Kidney glomerular epithelial cell (primary cell): ENCODE results near the gene C1orf35.

ENCODE experiments used
- DNase-seq: peaks from one replicate; lab custom pipeline; 2025; lab: John Stamatoyannopoulos, UW

C1orf35 gene

GRCh38 chr1:228063251-228064191 is 39.6 kb downstream of the C1orf35 start:
- no peak for DNase-seq

- no peak for DNase-seq
Observed at GRCh38 chr1:228062812-228063211, 40.3 kb downstream of the C1orf35 start.

- DNase-seq = no peak
Observed at GRCh38 chr1:228062085-228062791, 40.9 kb downstream of the C1orf35 start.

DNA sequence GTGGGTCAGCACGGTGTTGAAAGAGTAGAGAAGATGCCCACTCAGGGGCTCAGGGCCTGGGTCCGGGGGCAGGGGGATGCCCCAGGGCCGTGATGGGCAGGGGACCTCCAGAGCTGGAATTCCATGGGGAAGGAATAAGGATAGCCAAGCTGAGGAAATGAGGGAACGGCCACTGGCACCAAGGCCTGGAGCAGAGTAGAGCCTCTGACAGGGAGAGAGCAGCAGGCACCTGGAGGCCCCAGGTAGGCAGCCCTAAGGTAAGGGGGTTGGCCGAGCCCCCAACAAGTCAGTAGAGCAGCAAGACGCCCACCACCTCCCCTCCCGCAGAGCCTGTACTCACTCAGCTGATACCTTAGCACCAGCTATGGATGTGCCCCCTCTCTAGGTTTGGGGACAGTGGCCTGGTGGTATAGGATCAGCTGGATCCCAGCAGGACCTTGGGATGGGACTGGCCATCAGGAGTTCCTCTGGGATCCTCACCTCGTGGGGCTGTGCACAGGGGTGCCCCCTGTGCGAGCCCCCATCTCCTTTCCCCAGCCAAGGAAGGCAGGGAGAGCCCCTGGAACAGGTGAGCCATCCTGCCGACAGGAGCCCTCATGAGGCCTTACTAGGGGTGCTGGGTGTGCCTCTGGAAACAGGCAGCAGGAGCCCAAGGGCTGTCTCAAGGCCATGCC is 41.6 kb downstream of the C1orf35 start:
- no peak for DNase-seq

GRCh38 chr1:228060458-228061190 is 42.5 kb downstream of the C1orf35 start:
- DNase-seq = no peak

DNA sequence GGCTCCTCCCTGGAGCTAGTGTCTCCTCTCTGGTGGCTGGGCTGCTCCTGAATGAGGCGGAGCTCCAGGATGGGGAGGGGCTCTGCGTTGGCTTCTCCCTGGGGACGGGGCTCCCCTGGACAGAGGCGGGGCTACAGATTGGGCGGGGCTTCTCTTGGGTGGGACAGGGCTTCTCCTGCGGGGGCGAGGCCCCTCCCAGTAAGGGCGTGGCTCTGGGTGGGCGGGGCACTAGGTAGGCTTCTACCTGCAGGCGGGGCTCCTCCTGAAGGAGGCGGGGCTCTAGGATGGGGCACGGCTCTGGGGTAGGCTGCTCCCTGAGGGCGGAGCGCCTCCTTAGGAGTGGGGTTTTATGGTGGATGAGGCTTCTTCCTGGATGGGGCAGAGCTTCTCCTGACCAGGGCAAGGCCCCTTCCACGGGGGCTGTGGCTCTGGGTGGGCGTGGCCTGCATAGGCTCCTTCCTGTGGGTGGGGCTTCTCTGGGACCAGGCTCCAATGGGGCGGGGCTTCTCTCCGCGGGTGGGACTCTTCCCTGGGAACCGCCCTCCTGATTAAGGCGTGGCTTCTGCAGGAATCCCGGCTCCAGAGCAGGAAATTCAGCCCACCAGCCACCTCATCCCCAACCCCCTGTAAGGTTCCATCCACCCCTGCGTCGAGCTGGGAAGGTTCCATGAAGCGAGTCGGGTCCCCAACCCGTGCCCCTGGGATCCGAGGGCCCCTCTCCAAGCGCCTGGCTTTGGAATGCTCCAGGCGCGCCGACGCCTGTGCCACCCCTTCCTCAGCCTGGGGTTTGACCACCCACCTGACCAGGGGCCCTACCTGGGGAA is 43.3 kb downstream of the C1orf35 start:
- no peak for DNase-seq

- DNase-seq = no peak
Observed at GRCh38 chr1:228058949-228059633, 44.0 kb downstream of the C1orf35 start.

DNA sequence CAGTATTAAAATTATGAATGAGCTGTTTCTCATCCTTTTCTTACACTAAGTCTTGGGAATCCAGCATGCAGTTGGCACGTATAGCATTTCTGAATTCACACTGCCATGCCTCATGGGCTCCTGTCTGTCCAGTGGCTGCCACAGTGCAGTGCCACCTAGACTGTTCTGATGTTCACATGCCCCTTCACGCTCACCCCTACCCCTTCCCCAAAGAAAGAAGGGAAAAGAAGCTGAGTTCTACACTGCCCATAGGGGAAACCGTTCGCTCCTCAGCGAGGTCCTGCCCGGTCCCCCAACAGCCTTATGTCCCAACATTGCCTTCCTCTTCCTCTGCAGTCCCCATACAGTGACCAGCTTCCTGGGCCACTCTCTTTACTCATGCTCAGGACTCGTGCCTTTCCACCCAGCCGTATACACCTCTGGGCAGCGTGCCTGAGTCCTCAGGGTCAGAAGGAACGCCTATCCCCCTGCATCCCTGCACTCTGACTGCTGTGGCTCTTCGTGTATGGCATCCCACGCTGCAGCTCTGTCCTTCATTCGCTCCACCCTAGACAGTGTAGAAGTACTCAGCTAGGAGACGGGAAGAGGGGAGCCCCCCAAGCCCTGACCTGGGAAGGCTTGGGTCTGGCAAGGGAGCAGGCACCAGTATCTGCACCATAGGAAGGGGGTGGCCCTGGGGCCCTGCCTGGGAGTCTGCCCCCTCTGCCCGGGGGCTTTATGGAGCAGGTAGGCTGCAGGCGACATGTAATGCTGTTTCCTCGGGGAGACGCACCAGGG is 44.8 kb downstream of the C1orf35 start:
- DNase-seq = no peak
